IPS-18c (cell line): ENCODE measurements around the gene SNAP91.

ENCODE experiments used
- H3K4me3 ChIP-seq: 2 replicates; pipeline ENCODE4 v1.7.0; 2013; ENCODE audit warnings: low read depth, mild to moderate bottlenecking, low read length, moderate library complexity; ENCODE audit not compliant: insufficient read depth
- H3K9me3 ChIP-seq: one replicate; pipeline ENCODE4 v1.6.1; 2013; ENCODE audit warnings: mild to moderate bottlenecking, low read length, moderate library complexity; ENCODE audit not compliant: control insufficient read depth, insufficient read depth

SNAP91 gene

DNA sequence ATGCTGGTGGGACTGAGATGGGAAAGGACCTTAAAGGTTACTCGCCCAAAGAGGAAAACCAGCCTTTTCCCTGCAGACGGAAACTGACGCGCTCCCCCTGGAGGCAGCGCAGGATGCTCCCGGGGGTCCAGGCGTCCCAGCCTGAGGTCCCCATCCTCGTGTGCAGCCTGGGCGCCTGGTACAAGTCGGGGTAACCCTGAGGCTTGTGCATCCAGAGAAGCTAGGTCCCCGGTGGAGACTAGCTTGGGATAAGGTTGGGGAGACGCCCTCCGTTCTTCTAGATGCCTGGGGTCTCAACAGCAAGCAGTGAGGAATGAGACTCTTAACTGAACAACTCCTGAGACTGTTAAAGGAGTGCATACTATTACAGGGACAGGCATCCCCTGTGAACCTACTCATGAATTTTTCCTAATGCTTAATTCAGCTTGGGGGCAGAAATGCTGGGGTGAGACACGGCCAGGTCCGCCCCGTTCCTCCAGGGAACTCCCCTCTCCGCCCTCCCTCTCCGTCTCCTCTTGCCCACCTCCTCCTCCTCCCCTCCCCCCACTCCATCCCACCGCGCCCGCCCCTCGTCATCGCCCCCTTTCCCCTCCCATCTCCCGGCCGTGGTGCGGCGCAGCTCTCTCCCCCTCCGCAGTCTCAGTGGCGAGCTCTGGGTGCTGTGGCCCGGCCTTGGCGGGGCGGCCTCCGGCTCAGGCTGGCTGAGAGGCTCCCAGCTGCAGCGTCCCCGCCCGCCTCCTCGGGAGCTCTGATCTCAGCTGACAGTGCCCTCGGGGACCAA is 196.8 kb downstream of the SNAP91 start, which contains the start of gene PRSS35:
Gene PRSS35 (plus strand): TSS at position 634 of the 781 bp plus-strand sequence. CDS start 10,908 bp downstream, outside the sequence.
- Histone ChIP-seq H3K4me3 (peak within 1 kb of the TSS; percentile 61), H3K9me3 (no peaks in the 10 kb centered on the region)

DNA sequence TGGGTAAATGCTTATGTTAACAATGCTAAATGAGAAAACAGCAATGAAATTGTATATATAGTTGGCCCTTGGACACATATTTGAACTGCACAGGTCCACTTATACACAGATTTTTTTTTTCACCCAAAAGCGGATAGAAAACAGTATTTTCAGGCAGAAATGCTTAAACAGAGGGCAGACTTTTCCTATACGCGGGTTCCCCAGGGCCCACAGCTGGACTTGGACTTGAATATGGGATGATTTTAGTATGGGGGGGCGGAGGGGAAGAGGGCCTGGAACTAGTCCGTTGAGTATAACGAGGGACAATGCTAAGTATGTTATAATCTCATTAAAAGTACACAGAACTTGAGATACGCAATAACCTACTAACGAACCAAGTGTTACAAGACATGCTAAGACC is 197.6 kb downstream of the SNAP91 start:
- H3K9me3 ChIP-seq = no peaks in the 10 kb centered on the region
- H3K4me3 ChIP-seq = peak overlapping the region; percentile 61; the same call in 1 of the 2 replicates

- no peaks in the 10 kb centered on the region for H3K9me3 ChIP-seq
- H3K4me3 ChIP-seq = no peak overlapping the region
These were observed 198.1 kb downstream of the SNAP91 start for GRCh38 chr6:83510791-83511190.

GRCh38 chr6:83509441-83509840 is 199.5 kb downstream of the SNAP91 start:
- Histone ChIP-seq H3K4me3 (no peak overlapping the region), H3K9me3 (no peaks in the 10 kb centered on the region)

- no peaks in the 10 kb centered on the region for H3K9me3 ChIP-seq
- no peak overlapping the region for H3K4me3 ChIP-seq
These were observed 203.5 kb downstream of the SNAP91 start for GRCh38 chr6:83505356-83505755.
